Measurements from ENCODE around the gene FXYD2.

DNA sequence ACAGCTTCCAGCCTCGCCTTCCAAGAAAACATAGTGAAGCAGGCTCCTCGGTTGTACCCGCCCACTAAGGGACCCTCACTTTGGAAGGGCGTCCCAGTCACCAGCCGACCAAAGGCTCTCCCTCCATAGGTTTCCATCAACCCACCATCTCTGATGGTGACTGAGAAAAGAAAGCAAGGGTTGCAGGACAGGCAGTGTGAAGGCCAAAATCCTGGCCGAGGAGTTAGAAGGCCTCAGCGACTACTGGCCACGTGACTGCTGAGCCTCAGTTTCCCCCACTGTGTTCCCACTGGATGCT is 49.2 kb upstream of the FXYD2 start:
- no peak for TF ChIP-seq POLR2AphosphoS5 (IDR thresholded peaks at IDR 0.05; ENCODE audit: low read depth, low read length)
- TF ChIP-seq POLR2A (IDR thresholded peaks at IDR 0.05; ENCODE audit: low read depth, low read length) = no peak
